Endothelial cell of hepatic sinusoid (primary cell): Measurements from ENCODE around the gene DLGAP3.

Experiments used
- in situ Hi-C: cut with HindIII; loops from 2 replicates; pipeline ENCODE4 v1.10.0; 2017; ENCODE audit warnings: low sequenced_read_pairs

The DLGAP3 gene

DNA sequence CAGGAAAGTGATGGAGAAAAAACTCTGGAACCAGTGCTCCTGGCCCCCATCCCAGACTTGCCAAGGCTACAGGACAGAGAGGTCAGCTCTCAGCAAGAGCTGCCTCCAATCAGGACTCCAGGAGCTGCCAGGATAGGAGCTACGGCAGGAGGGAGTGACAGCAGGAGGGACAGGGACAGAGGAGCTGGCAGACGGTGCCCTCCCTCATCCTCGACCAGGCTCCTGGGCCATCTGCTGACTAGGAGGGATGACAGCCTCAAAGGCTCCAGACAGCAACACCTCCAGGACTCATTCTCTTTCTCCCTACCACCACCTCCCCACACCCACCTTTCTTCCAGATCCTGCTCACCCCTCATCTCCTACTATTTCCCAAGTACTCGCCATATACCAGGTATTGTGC is 22.7 kb downstream of the DLGAP3 start:
- in situ Hi-C loops, result no loop called here

DNA sequence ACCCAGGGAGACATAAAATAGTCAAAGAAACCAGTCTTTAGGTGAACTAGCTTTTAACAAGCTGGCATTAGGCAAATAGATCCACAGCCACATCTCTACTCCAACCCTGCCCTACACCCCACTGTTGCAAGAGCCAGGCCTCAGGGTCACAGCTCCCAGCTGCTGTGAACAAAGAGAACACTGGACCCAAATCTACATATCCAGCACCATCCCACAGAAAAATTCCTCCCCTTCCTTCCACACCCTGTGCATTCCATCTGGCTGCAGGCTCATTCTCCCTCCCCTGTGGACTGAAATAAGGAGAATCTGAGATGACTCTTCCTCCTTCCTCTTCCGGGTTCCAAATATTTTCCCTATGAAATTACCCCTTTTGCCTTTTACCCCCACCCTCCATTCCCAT is 23.2 kb downstream of the DLGAP3 start:
- in situ Hi-C loops, result no loop called here

DNA sequence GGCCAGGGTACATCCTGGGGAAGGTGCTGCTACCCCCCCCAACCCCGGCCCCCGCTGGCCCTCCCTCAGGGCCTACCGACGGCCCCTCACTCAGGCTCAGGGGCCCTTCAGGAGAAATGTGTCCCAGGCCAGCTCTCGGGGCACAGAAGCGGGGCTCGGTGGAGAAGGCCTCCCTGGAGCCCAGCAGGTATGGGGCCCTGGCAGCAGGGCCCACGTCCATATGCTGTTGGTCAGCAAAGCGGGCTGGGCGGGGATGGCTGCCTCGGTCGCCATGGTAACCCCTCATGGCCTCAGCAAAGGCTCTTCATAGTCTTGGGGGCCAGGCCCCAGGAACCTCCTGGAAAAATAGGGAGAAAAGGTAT is 24.4 kb downstream of the DLGAP3 start:
- in situ Hi-C loops, result no loop called here

DNA sequence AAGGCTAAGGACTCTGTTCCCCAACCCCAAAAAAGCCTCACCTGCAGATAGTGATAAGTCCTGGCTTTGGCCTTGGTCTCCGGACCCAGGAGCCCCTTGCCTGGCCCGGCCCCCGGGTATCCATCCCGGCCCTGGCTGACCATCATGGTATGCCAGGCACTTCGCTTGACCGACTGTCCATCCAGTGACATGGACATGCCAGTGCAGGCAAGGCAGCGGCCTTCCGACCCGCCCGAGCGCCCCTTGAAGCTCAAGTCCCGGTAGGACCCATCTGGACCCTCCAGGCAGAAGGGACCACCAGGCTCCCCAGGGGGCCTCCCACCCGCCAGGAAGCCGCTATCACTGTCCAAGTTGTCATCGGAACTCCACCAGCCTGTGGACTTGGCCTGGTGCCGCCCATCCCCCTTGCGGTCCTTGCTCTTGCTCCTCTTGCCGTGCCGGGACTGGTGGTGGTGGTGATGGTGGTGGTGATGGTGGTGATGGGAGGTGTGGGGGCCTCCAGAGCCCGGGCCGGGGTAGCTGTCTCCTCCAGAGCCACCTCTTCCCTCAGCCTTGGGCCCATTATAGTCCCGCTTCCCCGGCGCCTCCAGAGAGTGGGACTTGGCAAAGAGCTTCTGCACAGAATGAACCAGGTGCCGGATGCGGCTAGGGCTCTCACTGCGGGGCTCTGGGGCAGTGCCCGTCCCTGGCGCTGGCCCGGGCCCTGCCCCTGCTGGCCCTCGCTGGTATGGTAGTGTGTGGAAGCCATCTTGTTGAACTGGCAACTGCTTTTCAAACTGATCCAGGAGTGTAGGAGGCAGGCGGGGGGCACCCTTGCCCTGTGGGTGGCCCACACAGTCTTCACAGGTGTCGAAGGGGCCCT is 25.0 kb downstream of the DLGAP3 start:
- in situ Hi-C loops, result no loop called here

DNA sequence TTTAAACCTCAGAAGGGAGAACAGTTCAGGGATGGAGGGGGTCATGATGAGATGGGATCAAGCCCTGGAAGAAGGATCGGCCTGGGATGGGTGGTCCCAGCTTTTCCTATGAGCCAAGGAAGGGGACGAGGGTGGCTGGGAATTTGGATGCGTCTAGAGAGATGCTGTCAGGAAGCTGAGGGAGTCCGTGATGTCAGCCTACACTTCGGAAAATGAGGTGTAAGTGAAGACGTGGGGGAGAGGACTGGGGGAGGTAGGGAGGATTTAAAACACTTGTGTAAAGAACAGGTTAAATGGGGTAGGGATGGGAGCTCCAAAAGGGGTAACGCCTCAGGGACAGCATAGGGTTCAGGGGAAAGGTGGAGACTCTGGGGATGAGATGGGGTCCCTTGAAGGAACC is 27.5 kb downstream of the DLGAP3 start:
- in situ Hi-C loops, result no loop called here

DNA sequence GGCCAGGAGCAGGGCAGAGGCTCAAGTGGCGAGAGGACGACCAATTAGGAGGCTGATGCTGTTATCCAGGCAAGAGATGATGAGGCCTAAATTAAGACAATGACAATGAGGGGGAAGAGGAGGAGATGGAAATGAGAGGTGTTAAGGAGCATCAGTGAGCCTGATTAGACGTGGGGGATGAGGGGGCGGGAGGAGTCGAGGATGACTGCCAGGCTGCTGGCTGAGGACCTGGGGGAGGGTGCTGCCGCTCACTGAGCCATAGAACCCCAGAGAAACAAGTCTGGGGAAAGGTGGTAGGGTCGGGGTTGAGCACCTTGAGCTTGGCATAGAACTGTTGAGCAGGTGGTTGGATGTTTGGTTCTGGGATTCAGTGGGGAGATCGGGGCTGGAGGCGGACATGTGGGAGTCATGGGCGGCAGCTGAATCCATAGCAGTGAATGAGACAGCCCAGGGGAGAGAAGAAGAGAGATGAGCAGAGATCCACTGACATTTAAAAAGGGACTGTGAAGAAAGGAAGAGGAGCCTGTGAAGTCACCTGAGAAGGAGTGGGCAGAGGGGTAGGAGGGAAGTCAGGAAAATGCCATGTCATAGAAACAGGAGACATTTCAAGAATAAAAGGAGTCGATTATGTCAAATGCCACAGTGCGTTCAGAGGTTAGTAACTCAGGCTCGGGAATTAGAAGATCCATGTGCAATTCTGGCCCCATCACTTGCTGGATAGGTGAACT is 28.5 kb downstream of the DLGAP3 start:
- in situ Hi-C loops, result no loop called here

DNA sequence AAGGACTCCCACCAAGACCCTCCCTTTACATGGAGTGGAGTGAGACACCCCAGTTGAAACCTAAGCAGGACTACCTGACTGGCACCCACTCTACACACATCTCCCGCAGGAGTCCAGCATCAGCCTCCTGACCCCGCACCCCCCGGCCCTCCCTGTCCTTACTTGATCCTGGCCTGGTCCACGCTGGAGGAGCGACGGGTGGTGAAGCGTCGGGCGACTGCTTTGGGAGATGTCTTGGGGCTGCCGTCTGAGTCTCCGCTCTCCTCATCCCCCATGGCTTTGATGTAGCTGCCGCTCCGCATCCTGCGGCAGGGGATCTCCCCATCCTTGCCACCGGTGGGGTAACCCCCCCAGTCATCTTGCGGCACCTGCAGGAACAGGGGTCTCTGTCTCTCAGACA is 29.5 kb downstream of the DLGAP3 start:
- in situ Hi-C loops, result no loop called here

DNA sequence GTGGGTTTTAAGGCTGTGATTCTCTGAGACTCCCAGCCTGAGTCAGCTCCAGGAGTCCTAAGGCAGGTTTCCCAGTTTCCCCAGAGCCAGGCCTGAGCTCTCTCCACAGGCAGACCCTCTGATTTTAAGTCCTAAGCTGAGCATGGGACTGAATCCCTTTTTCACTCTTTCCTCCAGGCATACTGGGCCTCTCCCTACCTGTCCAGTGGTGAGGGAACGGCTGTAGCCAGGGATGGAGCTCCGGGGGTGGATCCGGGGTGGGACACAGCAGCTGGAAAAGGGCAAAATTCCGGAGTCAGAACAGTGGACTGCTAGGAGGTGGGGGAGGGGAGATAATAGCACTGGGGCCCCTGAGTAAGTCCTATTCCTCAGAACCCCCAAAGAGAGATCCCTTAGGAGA is 30.0 kb downstream of the DLGAP3 start:
- in situ Hi-C loops, result no loop called here

DNA sequence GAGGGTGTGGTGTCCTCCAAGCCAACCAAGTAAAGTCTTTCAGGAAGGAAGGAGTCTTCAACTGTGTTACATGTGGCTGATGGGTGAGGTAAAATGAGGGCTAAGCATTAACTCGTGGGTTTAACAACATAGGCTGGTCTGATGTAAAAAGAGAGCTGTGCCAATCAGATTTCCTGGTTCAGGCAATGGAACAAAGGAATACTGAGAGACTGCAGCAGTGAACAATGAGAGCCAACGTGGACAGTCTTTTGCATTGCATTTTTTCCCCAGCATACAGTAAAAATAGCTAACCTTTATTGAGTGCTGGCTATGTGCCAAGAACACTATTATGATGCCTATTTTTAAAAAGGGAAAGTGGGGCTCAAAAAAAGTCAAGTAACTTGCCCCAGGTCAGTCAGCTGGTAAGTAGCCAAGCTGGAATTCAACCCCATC is 31.1 kb downstream of the DLGAP3 start:
- in situ Hi-C loops, result no loop called here

DNA sequence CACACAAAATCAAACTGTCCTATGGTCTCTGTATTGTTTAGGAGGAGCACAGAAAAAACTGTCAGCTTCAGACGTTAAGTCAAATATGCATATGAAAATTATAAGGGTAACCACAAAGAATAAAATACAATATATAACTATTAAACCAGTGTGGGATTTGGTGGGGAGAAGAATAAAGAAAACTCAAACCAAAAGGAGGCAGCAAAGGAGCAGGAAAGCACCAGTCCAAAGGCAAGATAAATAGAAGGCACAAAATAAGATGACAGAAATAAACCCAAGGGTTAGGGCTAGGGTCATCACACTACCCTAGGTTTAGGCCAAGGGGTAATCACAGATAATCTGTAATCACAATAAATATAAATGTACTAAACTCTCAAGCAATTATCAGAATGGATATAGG is 32.8 kb downstream of the DLGAP3 start:
- in situ Hi-C loops, result no loop called here

DNA sequence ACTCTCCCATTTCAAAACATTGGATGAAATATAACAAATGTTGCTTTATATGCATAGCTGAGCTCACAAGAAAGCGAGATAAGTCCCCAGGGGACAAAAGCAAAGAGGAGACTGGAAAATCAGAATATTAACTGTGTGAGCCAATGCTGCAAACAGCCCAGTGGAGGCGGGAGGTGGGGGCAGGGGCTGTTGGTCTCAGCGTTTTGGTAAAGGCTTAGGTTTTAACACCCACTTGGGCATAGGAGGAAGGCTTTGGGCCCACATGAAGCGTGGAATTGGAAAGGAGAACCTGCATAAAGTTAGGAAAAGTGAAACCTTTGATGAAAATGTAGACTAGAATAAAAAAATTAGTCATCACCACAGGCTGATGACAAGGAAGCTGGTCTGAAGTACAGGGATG is 39.7 kb downstream of the DLGAP3 start:
- in situ Hi-C loops, result no loop called here

DNA sequence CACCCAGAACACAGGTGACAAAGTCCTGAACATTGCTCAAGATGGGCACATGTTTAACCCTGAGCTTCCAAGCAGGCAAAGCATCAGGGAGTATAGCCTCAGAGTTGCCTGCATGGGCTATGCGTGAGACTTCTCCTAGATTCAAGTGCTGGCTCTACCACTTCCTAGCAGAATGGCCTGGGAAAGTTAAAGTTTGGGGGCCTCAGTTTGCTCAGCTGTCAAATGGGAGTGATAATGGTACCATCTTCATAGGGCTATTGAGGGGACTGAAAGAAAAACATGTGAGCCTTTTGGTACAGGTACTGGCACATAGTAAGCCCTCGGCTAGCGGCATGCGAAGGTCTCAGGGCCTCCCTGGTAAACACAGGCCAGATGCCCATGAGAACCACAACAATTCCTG is 41.9 kb downstream of the DLGAP3 start:
- in situ Hi-C loops, result no loop called here

DNA sequence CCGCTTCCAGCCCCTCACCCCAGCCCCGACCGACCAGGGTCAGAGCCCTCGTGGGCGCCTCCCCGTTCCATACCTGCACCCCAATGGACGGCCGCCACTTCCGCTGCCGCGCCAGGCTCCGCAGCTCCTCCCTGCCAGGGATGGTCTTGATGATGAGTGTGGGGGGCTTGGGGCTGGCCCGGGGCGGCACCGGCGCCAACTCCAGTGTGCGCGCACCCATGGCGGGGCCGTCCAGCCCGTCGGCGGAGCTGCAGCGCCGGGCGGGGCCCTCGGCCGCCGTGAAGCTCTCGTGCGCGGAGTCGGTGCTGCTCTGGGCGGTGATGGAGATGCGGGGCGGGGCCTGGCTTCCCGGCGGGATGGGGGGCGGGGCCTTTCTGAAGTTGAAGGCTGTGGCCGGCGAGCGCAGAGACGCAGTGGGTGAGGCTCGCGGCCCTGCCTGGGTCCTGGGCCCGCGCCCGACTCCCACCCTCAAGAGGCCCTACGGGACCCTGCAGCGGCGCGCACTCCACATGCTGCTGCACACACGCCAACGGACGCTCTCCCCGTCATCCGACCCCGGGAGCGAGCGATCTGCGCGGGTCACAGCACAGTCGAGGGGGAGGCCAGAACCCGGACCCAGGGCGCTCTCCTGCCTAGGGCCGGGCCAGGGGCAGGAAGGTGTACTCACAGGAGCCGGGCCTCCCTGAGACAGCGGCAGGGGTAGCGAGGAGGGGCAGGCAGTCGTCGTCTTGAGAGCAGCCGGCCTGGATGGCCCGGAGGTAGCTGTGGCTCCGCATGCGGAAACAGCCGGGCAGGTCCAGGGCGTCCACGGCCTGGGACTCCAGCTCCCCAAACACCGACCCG is 43.8 kb downstream of the DLGAP3 start:
- in situ Hi-C loops, result no loop called here

DNA sequence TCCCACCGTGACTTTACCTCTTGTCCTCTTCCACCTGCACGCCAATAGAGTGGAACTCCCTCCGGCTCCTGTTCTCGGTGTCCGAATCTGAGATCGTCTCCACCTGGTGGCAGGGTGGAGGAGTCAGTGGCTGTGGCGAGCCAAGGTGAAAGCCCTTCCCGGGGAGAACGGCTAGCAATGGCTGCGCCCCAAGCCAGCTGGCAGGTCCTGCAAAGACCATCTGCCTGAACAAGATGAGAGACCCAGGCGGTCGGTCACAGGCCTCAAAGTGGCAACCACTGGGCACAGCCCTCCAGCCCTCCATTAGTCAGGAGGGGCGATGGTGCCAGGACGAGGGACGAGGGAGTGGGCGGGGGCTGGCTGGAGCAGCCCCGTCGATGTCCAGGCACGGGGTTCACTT is 44.5 kb downstream of the DLGAP3 start:
- in situ Hi-C loops, result no loop called here

DNA sequence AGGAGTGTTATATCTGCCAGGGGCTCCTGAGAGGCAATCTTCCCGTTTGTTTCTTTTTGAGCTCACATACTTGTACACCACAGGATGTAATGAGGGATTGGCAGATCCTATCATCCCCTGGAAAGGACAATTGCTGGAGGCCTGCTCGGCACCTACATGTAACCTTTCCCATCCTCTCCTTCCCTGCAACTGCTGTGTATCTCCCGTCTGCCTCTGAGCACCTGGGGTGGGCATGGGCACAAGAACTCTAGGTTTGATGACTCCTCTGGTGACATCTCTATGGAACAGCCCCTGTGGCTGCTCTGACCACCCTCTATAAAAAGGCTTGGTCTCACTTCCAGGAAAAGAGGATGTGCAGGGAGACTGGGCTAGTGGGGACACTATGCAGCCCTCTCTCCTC is 44.9 kb downstream of the DLGAP3 start:
- in situ Hi-C loops, result no loop called here

DNA sequence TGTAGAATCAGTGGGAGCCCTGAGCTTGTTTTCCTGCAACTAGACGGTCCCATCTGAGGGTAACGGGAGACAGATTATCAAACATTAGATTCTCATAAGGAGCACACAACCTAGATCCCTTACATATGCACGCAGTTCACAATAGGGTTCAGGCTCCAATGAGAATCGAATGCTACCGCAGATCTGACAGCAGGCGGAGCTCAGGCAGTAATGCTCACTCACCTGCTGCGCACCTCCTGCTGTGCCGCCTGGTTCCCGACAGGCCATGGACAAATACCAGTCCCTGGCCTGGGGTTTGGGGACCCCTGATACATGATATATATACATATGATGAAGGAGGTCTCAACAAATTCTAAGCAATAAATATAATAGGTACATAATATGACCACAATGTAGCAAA is 50.2 kb downstream of the DLGAP3 start:
- in situ Hi-C loops, result loop anchor here (5.0 kb wide), 2 partner anchors 98 to 127 kb away; no protein-coding TSS in a partner anchor

DNA sequence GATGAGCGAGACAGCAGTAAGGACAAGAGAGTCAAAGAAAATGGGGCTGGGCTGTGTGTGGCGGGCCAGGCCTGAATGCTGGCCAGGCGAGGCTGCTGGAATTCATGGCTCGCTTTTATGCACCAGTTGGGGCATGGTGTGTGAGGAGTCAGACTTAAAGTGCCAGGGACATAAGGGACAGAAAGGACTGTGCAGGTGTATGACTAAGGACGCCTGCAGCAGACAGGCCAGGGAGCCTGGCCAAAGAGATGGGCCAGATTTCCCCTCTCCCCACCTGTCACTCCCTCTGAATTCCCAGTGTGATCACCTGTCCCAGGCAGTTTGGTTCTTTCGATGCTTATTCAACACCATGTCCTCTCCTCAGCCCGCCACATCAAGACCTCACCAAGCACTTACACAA is 53.0 kb downstream of the DLGAP3 start:
- in situ Hi-C loops, result loop anchor here (5.0 kb wide), 2 partner anchors 101 to 124 kb away; no protein-coding TSS in a partner anchor

DNA sequence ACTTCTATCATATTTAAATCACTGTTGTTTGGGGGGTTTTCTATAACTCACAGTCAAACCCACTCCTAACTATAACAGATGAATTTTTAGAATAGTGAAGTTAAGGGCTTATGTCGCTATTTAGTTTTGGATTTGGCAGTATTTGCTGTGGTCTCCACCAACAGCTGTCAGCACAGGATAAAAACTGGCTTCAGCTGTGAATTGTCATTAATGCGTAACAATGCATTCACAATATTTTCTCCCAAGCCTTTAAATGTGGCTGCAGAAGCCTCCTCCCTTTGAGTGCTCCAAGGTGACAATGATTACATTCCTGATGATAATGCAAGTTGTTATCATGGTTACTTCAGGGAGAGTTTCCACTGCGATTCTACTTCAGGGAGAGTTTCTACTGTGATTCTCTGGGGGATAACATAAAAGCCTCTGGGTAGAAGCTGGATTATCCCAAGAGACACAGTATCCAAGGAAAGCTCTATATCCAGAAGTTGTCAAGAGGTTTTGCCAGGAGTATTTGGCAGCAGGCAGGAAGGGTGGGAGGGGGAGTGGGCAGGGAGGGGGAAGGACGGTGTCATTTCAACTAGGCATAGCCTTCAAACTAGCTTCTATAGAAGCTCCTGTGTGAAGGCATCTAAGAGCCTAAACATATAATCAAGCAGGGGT is 55.0 kb downstream of the DLGAP3 start:
- in situ Hi-C loops, result no loop called here

DNA sequence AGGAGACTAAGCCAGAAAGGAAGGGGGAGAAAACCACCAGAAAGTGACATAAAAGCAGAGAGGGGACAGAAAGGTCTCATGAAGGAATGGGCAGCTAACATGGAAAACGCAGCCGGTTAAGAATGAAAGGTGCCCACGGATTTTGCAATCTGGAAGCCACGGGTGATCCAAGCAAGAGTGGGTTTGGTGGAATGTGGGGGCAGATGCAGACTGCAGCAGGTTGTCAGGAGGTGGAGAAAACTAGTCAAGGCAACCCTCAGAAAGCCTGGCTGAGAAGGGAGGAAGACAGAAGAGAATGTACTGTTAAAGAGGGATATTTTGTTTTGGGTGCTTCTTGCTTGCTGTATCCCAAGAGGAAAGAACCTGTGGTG is 57.3 kb downstream of the DLGAP3 start:
- in situ Hi-C loops, result no loop called here

DNA sequence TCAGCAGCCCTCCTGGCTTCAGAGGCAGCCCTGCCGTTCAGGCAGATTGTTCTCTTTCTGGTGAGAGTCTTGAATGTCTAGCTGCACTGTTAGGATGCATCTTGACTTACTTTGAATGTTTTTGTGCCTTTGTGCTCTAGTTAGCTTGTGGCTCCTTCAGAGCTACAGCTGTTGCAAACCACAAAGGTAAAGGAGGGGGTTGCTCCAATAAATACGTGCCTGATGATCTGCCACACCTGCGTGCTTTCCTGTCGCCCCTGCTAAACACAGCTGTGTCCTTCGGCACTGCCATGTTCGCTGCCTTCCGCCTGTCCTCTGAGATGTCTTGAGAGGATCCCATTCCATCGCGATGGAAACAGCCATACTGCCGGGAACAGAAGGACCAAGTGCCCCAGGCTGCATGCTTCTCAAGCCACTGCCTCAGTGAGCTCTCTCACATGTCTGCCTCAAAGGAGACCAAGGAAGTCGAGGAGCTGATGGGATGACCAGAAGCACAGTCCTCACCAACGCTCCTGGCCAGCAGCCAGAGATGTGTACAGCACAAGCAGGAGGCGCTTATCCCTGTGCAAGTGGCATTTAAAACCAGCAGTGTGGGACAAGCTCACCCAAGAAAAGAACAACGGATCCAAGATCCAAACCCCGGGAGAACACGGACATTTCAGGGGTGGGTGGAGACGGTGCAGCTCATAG is 57.9 kb downstream of the DLGAP3 start:
- in situ Hi-C loops, result no loop called here
